ENCODE data around the gene ZFR. TPM values are rescaled to one million over a fixed set of nuclear protein-coding genes. Genes with fewer than 3 reads are reported as not detected.

Gene ZFR
- total RNA-seq, 4 donors from 2014 or later, result 27.7 to 67.1 (median 54.8) TPM

DNA sequence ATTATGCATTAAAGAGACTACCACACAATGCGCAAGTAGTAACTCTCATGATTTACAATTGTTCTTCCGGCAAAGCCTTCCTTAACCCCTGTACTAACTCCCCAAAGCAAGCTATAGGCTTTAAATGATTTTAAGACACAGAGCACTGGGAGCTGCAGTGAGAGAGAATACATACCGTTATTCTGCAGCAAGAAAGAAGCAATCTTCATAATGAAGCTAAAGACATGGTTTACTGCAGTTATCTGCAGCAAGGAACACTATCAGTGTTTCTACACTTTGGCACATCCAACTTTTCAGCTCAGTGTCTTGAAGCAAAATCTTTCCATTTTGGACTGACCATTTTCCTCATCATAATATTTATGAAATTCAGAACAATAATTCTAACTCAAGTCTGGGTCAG, 61.0 kb downstream of the ZFR start:
- no peak for DNase-seq
- peaks cover 0 to 10% (median 8%) of the 10 kb centered on the region in 3 donors for H3K4me1 ChIP-seq
- TF ChIP-seq POLR2A (IDR thresholded peaks at IDR 0.05), result no peak
- TF ChIP-seq, protein P1, sequence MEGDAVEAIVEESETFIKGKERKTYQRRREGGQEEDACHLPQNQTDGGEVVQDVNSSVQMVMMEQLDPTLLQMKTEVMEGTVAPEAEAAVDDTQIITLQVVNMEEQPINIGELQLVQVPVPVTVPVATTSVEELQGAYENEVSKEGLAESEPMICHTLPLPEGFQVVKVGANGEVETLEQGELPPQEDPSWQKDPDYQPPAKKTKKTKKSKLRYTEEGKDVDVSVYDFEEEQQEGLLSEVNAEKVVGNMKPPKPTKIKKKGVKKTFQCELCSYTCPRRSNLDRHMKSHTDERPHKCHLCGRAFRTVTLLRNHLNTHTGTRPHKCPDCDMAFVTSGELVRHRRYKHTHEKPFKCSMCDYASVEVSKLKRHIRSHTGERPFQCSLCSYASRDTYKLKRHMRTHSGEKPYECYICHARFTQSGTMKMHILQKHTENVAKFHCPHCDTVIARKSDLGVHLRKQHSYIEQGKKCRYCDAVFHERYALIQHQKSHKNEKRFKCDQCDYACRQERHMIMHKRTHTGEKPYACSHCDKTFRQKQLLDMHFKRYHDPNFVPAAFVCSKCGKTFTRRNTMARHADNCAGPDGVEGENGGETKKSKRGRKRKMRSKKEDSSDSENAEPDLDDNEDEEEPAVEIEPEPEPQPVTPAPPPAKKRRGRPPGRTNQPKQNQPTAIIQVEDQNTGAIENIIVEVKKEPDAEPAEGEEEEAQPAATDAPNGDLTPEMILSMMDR (IDR thresholded peaks at IDR 0.05), result no peak
- peaks cover 0 to 97% (median 8%) of the 10 kb centered on the region in 3 donors for H3K36me3 ChIP-seq
- no peaks in the 10 kb centered on the region for H3K9me3 ChIP-seq
- no peak overlapping the region for H3K27ac ChIP-seq
- H3K27me3 ChIP-seq, result no peaks in the 10 kb centered on the region
- H3K4me3 ChIP-seq, result no peak overlapping the region
- 92 to 97% methylated on average over 3 of the region's 3 CpGs for WGBS, 2 donors
- intact Hi-C loops (cut with DNase I), result no loop called here

DNA sequence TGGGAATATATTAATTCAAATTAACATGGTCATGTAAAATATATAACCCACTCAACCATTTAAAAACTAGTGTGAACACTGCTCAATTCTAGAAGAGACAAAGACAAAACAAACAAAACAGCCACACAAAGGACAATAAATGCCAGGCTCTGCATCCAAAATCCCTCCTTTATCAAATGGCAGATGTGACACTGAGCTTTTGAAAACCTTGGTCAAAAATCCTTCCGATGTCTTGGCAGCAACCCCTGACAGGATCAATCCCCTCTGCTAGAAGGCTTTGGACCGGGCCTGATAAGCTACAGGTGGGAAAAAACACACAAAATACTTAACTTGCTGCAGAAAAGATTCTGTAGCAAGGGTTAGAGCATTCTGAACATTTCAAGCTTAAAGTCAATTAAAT, 61.5 kb downstream of the ZFR start:
- Histone ChIP-seq H3K4me3 (no peak overlapping the region), H3K4me1 (peaks cover 0 to 8% (median 6%) of the 10 kb centered on the region in 3 donors), H3K36me3 (peaks cover 0 to 97% (median 8%) of the 10 kb centered on the region in 3 donors), H3K9me3 (no peaks in the 10 kb centered on the region), H3K27ac (no peak overlapping the region), H3K27me3 (no peaks in the 10 kb centered on the region)
- intact Hi-C loops (cut with DNase I), result no loop called here
- TF ChIP-seq, protein P1 (IDR thresholded peaks at IDR 0.05), result no peak
- no peak for TF ChIP-seq POLR2A (IDR thresholded peaks at IDR 0.05)
- WGBS, 2 donors, result 81 to 93% methylated on average over 2 of the region's 2 CpGs
- no peak for DNase-seq

DNA sequence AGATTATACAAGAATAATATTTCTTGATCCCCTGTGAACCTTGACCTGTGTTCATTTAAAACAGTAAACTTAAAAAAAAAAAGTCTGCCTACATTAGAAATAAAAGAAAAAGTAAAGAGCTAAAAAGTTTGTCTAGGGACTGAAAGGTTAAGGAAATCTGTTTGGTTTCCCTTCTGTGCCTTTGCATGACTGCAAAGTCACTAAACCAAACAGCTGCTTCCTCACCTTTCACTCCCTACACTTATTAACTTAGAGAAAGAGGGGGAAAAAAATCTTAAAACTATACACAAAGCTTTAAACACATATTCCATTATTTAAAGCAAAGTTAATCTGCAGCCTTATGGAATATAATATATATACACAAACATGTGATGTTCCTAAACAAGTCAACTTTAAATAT, 65.1 kb downstream of the ZFR start:
- Histone ChIP-seq H3K36me3 (peaks cover 0 to 91% (median 14%) of the 10 kb centered on the region in 3 donors), H3K4me1 (no peaks in the 10 kb centered on the region), H3K27ac (no peak overlapping the region), H3K4me3 (no peak overlapping the region), H3K9me3 (no peaks in the 10 kb centered on the region), H3K27me3 (no peaks in the 10 kb centered on the region)
- TF ChIP-seq POLR2A (IDR thresholded peaks at IDR 0.05), result no peak
- TF ChIP-seq, protein P1 (IDR thresholded peaks at IDR 0.05), result no peak
- DNase-seq, result no peak
- intact Hi-C loops (cut with DNase I), result no loop called here

DNA sequence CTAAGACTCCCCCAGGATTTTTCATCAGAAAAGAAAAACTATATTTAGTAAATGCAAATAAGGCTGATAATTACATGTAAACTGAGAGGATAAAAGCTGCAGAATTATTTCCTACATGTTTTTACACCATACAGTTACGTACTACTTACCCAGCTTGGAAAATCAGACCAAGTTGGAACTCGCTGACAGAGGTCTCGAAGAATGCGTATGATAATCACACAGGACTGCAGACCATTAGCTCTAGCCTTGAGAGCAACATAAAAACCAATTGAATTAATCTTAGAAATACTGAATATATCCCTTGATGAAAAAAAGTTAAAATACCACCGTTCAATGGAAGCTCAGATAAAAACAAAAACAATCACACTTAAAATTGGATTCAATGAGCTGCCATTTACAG, 65.6 kb downstream of the ZFR start:
- intact Hi-C loops (cut with DNase I), result no loop called here
- Histone ChIP-seq H3K36me3 (peaks cover 0 to 91% (median 14%) of the 10 kb centered on the region in 3 donors), H3K27ac (no peak overlapping the region), H3K27me3 (no peaks in the 10 kb centered on the region), H3K4me3 (no peak overlapping the region), H3K9me3 (no peaks in the 10 kb centered on the region), H3K4me1 (no peaks in the 10 kb centered on the region)
- DNase-seq, result no peak
- TF ChIP-seq POLR2A (IDR thresholded peaks at IDR 0.05), result no peak
- TF ChIP-seq, protein P1 (IDR thresholded peaks at IDR 0.05), result no peak
- 59 to 64% methylated on average over 5 of the region's 5 CpGs for WGBS, 2 donors

DNA sequence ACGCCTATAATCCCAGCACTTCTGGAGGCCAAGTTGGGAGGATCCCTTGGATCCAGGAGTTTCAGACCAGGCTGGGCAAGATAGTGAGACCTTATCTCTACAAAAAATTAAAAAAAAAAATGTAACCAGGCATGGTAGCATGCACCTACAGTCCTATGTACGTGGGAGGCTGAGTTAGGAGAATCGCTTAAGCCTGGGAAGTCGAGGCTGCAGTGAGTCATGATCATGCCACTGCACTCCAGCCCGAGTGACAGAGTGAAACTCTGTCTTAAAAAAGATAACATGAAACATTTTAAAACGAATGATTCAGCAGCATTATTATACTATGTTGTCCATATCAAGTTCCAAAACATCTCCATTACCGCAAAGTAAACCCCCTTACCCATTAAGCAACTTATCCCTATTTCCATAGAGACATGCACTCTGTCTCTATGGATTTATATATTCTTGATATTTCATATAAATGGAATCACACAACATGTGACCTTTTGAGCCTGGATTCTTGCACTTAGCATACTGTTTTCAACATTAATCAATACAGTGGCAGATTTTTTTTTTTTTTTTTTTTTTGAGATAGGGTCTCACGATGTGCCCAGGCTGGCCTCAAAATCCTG, 74.9 kb downstream of the ZFR start:
- Histone ChIP-seq H3K4me1 (peaks cover 0 to 6% (median 0%) of the 10 kb centered on the region in 3 donors), H3K4me3 (no peak overlapping the region), H3K27ac (no peak overlapping the region), H3K27me3 (no peaks in the 10 kb centered on the region), H3K9me3 (no peaks in the 10 kb centered on the region), H3K36me3 (peaks cover 0 to 94% (median 7%) of the 10 kb centered on the region in 3 donors)
- WGBS, 2 donors, result 85 to 88% methylated on average over 8 of the region's 8 CpGs
- TF ChIP-seq POLR2A (IDR thresholded peaks at IDR 0.05), result no peak
- TF ChIP-seq, protein P1 (IDR thresholded peaks at IDR 0.05), result no peak
- DNase-seq, result no peak
- intact Hi-C loops (cut with DNase I), result no loop called here

Data from esophagus squamous epithelium (tissue), 5 donors.